ENCODE data around the gene MORN2.

MORN2 gene

GRCh38 chr2:38900726-38901125, 24.9 kb downstream of the MORN2 start:
- Histone ChIP-seq H3K9me2 (replicated peaks; ENCODE audit: control insufficient read depth, low read length) (no peaks in the 10 kb centered on the region), H3K27ac (ENCODE audit: low read depth, low read length) (no peak overlapping the region), H3K4me1 (ENCODE audit: control insufficient read depth, low read length) (no peaks in the 10 kb centered on the region), H3K79me2 (ENCODE audit: control insufficient read depth, low read length) (no peaks in the 10 kb centered on the region), H3K4me2 (ENCODE audit: low read length) (no peak overlapping the region), H4K20me1 (ENCODE audit: control insufficient read depth, insufficient read depth, low read depth, low read length) (no peaks in the 10 kb centered on the region), H3K4me3 (ENCODE audit: low read length) (no peak overlapping the region), H3K9me3 (ENCODE audit: control insufficient read depth, insufficient read depth, low read length) (no peaks in the 10 kb centered on the region), H3F3A (ENCODE audit: control insufficient read depth, insufficient read depth) (no peaks in the 10 kb centered on the region), H3K27me3 (ENCODE audit: control insufficient read depth, low read length) (peaks cover 4% of the 10 kb centered on the region; the same call in 1 of the 2 replicates), H3K36me3 (ENCODE audit: control insufficient read depth, low read length) (no peaks in the 10 kb centered on the region)
- TF ChIP-seq CTCF (IDR thresholded peaks at IDR 0.05; ENCODE audit: low read depth, low read length, poor library complexity, severe bottlenecking) (no peak), EZH2phosphoT487 (IDR thresholded peaks at IDR 0.05; ENCODE audit: borderline replicate concordance, low read length) (no peak)

GRCh38 chr2:38905251-38905650, 29.5 kb downstream of the MORN2 start:
- Histone ChIP-seq H3K9me3 (ENCODE audit: control insufficient read depth, insufficient read depth, low read length) (no peaks in the 10 kb centered on the region), H3K79me2 (ENCODE audit: control insufficient read depth, low read length) (no peaks in the 10 kb centered on the region), H3F3A (ENCODE audit: control insufficient read depth, insufficient read depth) (no peaks in the 10 kb centered on the region), H4K20me1 (ENCODE audit: control insufficient read depth, insufficient read depth, low read depth, low read length) (no peaks in the 10 kb centered on the region), H3K4me1 (ENCODE audit: control insufficient read depth, low read length) (no peaks in the 10 kb centered on the region), H3K36me3 (ENCODE audit: control insufficient read depth, low read length) (no peaks in the 10 kb centered on the region), H3K9me2 (replicated peaks; ENCODE audit: control insufficient read depth, low read length) (no peaks in the 10 kb centered on the region), H3K27me3 (ENCODE audit: control insufficient read depth, low read length) (no peaks in the 10 kb centered on the region), H3K27ac (ENCODE audit: low read depth, low read length) (no peak overlapping the region), H3K4me2 (ENCODE audit: low read length) (no peak overlapping the region), H3K4me3 (ENCODE audit: low read length) (no peak overlapping the region)
- TF ChIP-seq EZH2phosphoT487 (IDR thresholded peaks at IDR 0.05; ENCODE audit: borderline replicate concordance, low read length) (no peak), CTCF (IDR thresholded peaks at IDR 0.05; ENCODE audit: low read depth, low read length, poor library complexity, severe bottlenecking) (no peak)

GRCh38 chr2:38907242-38907641, 31.5 kb downstream of the MORN2 start:
- Histone ChIP-seq H3K4me2 (ENCODE audit: low read length) (no peak overlapping the region), H3K9me3 (ENCODE audit: control insufficient read depth, insufficient read depth, low read length) (no peaks in the 10 kb centered on the region), H3K36me3 (ENCODE audit: control insufficient read depth, low read length) (no peaks in the 10 kb centered on the region), H3K27ac (ENCODE audit: low read depth, low read length) (no peak overlapping the region), H3K4me1 (ENCODE audit: control insufficient read depth, low read length) (no peaks in the 10 kb centered on the region), H4K20me1 (ENCODE audit: control insufficient read depth, insufficient read depth, low read depth, low read length) (no peaks in the 10 kb centered on the region), H3K4me3 (ENCODE audit: low read length) (no peak overlapping the region), H3K27me3 (ENCODE audit: control insufficient read depth, low read length) (no peaks in the 10 kb centered on the region), H3K9me2 (replicated peaks; ENCODE audit: control insufficient read depth, low read length) (no peaks in the 10 kb centered on the region), H3K79me2 (ENCODE audit: control insufficient read depth, low read length) (no peaks in the 10 kb centered on the region), H3F3A (ENCODE audit: control insufficient read depth, insufficient read depth) (no peaks in the 10 kb centered on the region)
- no peak for TF ChIP-seq CTCF (IDR thresholded peaks at IDR 0.05; ENCODE audit: low read depth, low read length, poor library complexity, severe bottlenecking)
- TF ChIP-seq EZH2phosphoT487 (IDR thresholded peaks at IDR 0.05; ENCODE audit: borderline replicate concordance, low read length): no peak

Data from DOHH2 (cell line).